Endothelial cell of umbilical vein (primary cell): ENCODE data around the gene GPRIN1.

Experiments
- EZH2 ChIP-seq: IDR thresholded peaks from 2 replicates; pipeline ENCODE4 v1.6.1; 2012; ENCODE audit warnings: borderline replicate concordance, low read depth, mild to moderate bottlenecking, moderate library complexity, low read length, inconsistent platforms; ENCODE audit not compliant: severe bottlenecking
- POLR2AphosphoS5 ChIP-seq: IDR thresholded peaks from 2 replicates; pipeline ENCODE4 v1.6.1; 2012; ENCODE audit warnings: low read depth, mild to moderate bottlenecking, control low read depth, low read length, moderate library complexity; ENCODE audit not compliant: insufficient read depth

- TF ChIP-seq POLR2AphosphoS5 (no peak), EZH2 (no peak)
These were observed 36.7 kb upstream of the GPRIN1 start for GRCh38 chr5:176646707-176647029.
